GM20000 (cell line): Measurements from ENCODE around the gene ALG8.

Experiments used
- DNase-seq: peaks from one replicate; pipeline ENCODE4 v3.0.0; 2012; ENCODE audit warnings: low spot score
- TF ChIP-seq, protein P1 (sequence below): IDR thresholded peaks from 2 replicates; pipeline ENCODE4 v1.5.1; 2012; ENCODE audit warnings: mild to moderate bottlenecking, control low read depth; ENCODE audit errors: extremely low read depth, missing control alignments

Gene ALG8

DNA sequence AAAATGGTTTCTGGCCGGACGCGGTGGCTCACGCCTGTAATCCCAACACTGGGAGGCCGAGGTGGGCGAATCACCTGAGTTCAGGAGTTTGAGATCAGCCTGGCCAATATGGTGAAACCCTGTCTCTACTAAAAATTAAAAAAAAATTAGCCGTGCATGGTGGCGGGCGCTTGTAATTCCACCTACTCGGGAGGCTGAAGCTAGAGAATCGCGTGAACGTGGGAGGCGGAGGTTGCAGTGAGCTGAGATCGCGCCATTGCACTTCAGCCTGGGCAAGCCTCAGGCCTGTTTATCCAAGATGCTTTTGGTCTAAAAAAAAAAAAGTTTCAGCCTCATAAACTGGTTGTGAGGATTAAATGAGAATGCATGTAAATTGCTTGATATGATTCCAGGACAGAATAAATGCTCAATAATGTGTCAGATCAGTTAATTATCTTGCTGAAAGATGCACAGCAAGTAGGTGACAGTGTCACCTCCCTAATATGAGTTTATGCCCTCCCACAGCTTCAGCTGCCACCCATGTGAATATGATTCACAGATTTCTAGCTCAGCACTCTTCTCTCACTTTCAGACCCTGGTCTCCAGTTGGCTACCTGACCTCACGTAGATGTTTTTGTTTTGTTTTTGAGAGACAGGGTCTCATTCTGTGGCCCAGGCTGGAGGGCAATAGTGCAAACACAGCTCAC, 1.1 kb upstream of the ALG8 start:
- TF ChIP-seq, protein P1, sequence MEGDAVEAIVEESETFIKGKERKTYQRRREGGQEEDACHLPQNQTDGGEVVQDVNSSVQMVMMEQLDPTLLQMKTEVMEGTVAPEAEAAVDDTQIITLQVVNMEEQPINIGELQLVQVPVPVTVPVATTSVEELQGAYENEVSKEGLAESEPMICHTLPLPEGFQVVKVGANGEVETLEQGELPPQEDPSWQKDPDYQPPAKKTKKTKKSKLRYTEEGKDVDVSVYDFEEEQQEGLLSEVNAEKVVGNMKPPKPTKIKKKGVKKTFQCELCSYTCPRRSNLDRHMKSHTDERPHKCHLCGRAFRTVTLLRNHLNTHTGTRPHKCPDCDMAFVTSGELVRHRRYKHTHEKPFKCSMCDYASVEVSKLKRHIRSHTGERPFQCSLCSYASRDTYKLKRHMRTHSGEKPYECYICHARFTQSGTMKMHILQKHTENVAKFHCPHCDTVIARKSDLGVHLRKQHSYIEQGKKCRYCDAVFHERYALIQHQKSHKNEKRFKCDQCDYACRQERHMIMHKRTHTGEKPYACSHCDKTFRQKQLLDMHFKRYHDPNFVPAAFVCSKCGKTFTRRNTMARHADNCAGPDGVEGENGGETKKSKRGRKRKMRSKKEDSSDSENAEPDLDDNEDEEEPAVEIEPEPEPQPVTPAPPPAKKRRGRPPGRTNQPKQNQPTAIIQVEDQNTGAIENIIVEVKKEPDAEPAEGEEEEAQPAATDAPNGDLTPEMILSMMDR, result no peak

DNA sequence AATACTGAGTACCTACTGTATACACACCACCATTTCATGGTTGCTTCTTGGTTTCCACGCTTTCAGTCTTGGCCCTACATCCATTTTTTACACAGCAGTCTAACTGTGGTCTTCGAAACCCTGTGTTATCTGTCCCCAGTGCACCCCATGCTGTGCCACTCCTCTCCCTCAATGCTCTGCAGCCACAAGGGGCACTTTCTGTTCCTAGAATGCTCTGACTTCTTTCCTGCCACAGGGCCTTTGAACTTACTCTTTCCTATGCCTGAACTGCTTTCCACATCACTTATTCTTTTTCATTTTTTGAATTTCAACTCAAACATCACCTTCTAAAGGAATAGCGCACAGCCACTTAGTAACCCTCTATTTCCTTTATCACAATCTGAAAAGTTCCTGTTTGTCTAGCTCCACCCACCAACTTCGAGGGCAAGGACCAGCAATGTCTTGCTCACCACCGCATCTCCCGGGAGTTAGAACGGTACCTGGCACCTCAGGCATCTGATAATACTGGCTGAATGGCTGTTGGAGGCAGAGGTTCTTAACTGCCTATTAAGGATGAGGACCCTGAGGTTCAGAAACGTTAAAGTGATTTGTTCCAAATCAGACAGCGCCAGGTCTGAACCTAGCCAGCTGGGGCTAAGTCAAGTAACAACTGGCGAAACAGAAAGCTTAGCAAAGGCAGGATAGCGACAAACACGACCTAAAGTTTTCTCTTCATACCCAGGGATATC, 568 bp downstream of the ALG8 start:
- TF ChIP-seq, protein P1, result no peak
- peak; percentile 22 for DNase-seq

More for the DNA sequence above, 1.1 kb upstream of the ALG8 start:
- no peak for DNase-seq

DNA sequence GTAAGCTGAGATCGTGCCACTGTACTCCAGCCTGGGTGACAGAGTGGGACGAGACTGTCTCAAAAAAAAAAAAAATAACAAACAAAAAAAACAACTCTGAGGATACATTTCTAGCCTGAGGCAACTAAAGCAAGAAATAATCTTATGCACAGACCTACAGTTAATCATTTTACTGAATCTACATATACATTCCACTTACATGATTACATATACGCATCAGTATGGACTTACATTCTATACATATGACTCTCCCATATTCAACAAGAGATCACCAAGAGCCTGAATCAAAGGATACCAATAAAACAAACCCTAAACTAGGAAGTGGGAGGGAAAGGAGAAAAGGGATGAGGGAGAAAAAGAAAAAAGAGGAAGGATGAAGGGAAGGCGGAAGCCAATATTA, 1.1 kb downstream of the ALG8 start:
- TF ChIP-seq, protein P1, result no peak
- DNase-seq, result no peak

GRCh38 chr11:78132475-78132874, 7.0 kb downstream of the ALG8 start:
- DNase-seq, result no peak
- TF ChIP-seq, protein P1, result no peak

- TF ChIP-seq, protein P1, result no peak
- DNase-seq, result no peak
Observed at GRCh38 chr11:78131956-78132355, 7.5 kb downstream of the ALG8 start.

DNA sequence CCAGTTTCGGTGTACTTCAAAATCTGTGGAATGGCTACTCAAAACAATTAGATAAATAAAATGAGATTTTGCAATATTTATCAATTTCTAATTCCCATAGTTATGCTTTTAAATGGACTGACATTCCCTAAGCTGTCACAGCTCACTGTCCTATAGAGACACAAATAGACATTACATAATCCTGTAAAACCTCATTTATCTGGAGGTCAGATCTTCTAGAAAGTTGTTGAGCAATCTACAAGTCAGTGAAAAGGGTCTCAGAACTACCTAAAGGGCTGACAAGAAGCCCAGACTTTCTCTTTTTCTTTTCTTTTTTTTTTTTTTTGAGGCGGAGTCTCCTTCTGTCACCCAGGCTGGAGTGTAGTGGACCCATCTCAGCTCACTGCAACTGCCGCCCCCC, 12.0 kb downstream of the ALG8 start:
- no peak for DNase-seq
- TF ChIP-seq, protein P1, result no peak

DNA sequence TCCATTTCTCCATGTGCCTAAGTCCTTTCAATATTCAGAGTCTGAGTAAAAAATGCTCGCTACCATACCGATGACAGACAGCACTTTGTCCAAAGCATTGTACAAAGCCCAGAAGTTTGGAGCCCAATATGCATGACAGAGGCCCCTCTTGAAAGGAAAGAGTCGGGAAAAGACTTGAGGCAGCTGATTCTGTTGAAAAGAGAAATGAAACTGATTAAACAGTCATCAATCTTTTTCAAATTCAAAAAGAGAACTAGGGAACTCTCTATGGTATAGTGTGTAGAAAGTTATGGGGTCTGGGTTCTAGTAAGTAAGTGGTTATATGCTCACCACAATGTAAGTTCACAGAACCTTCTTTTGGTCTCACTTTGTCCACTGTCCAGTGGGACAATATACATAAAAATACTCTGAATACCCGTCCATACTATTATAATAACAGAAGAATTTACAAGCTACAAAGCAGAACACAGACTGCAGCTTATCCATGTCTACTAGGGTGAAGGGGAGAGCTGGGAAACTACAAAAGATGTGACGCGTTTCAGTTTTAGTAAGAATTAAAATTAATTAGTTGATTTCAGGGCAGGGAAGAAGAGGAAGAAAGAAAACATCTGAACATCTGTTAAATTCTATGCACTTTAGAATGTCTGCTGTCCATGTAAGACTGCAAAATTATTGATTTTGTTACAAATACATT, 26.7 kb downstream of the ALG8 start:
- TF ChIP-seq, protein P1, result no peak
- peak; percentile 30 for DNase-seq
